HG03139 (cell line): ENCODE results near the gene LPCAT3.

Experiments used
- ATAC-seq: cut with Tn5 transposase; IDR thresholded peaks from one replicate; pipeline ENCODE4 v1.9.1; 2021; ENCODE audit not compliant: unreplicated experiment

LPCAT3 gene

DNA sequence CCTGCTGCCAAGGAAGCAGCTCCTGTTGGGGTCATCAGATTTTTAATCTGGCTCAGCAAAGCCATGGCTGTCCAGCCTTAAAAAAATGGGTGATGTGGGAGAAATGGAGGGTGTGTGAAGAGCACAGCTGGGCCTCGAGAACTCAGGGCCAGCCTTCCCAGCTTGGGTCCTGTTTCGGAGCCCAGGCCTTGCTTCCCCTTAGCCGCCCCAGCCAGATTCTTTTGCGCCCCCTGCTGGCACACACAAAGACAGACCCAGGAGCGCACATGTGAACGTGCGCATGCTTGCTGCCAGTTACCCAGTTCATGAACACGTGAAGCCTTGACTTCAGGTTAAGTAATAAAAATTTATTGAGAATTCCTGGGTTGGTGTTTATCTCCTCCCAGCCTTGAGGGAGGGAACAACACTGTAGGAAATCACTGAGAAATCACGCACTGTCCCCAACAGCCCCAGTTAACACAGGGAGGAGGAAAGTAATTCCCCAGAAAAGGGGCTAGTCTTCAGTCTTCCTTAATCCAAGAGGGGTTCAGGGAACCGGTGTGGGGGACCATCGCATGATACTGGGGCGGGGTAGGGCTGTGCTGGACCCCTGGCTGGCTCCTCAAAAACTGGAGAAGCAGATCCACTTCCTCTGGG lies 53.1 kb downstream of the LPCAT3 start:
- ATAC-seq, result peak; percentile 37

DNA sequence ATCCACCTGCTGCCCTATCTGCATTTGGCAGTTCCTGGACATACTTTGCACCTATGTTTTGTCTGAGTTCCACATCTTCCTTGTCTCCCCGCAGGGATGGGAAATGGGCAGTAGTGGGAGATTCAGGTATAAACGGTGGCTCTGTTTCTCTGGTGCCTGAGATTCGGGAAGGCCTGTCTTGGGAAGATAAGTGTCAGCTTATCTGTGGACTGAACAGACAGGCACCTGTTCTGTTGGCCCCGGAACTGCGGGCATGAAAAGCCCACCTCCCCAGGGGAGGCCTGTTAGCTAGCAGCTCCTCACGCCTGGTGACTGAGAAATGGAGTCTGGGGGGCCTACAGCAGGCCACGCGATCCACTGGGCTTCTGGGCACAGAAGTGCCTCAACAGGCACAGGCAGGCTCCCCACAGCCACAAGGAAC lies 53.7 kb downstream of the LPCAT3 start:
- no peak for ATAC-seq

DNA sequence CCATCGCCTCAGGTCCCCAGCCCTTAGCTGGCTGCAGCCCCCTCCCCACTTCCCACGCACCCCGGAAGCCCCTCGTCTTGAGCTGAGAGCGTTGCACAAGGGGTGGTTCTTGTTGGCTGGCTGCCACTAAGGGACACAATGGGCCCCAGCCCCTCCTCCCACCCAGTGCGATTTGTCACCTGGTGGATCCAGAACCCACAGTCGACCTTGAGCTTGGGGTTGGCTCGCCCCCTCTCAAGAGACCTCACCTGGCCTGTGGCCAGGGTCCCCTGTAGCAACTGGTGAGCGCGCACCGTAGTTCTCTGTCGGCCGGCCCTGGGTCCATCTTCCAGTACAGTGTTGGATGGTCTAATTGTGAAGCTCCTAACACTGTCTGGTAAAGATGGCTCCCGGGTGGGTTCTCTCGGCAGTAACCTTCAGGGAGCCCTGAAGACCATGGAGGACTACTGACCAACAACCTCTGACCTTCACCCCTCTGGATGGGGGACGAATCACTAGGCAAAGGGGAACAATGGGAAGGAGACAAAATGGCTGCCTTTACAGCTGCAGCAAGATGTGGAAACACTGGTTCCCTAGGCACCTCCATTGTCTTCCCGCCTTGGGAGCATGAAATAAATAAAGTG lies 54.4 kb downstream of the LPCAT3 start:
- no peak for ATAC-seq

DNA sequence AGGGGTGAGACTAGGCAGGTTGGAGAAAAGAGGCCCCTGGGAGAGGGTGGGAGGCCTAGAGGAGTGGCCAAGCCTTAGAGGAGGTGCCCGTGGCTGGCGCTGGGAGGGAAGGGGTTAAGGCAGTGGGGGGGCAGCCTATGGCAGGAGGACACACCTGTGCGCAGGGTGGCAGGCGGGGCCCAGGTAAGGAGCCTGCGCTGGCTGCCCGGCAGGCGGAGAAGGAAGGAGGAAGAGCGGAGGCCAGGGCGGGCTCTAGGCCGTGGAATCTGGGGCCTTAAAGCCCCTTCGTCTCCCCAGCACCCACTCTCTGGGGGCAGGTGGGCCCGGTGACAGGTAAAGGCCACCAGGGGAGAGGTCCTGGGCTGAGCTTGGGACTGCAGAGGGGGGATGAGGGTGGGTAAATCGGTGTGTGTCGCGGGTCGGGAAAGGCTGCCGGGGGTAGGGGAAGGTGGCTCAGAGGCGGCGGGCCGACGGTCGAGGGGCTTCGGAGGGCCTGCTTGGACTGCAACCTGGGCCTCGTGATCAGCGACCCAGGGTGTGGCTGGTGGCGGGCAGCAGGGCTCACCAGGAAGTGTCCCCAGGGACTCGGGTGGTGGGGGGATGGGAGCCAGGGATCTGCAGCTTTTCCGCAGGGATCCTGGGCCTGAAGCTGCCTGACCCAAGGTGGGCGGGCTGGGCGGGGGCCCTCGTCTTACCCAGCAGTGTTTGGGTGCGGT lies 55.1 kb downstream of the LPCAT3 start:
- ATAC-seq, result no peak

DNA sequence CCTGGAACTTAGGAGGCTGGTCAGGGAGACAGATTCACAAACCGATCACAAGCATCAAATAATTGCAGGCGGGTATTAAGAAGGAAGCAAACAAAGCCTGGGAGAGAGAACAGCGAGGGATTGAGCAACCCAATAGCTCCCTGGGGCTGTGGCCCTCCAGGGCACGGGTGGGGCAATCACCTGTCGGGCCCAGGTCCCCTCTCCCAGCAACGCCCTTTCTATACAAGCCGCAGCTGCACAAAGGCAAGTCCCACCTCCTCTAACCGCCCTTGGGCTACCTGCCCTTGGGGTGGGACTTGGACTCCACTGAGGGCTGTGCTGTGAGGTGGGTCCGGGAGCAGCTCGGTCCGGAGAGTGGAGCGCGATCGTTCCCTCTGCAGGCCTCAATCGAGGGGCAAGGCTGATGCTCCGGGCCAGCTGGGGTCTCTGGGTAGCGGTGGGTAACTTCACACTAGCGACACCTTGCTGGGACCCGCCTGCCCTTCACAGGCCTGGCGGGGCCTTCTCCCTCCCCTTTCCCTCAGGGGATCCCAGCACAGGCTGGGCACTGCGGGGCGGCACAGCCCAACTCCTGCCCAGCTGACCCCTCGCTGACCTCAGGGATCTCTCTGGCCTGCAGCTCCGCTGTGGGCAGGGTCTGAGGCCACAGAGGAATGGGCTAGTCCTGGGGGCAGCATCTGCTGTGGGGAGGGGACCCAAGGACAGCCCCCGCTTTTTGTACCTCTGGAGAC lies 55.8 kb downstream of the LPCAT3 start:
- ATAC-seq, result no peak

DNA sequence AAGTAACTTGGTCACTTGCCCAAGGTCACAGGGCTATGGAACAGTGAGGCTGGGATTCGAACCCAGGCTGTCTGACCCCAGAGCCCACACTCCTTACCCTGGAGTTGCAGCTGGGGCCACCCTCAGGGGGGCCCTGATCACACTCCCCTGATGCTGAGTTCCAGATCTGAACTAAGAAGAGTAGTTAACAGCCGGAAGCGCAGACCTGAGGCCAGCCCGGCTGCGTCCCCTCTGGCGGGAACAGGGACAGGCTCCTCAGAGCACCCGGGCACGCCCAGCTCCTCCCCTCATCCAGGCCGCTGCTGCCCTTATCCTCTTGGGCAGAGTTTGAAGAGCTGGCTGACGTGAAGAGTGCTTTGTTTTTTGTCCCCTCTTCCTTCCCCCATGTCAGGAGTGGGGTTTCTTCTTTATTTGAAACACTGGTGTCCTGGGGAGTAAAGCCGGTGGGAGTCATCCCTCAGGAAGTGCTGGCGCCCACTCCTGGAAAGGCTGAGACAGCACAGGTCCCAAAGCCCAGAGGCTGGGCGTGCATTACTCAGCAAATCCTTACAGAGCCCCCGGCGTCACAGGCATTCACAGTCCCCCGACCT lies 56.5 kb downstream of the LPCAT3 start:
- no peak for ATAC-seq

DNA sequence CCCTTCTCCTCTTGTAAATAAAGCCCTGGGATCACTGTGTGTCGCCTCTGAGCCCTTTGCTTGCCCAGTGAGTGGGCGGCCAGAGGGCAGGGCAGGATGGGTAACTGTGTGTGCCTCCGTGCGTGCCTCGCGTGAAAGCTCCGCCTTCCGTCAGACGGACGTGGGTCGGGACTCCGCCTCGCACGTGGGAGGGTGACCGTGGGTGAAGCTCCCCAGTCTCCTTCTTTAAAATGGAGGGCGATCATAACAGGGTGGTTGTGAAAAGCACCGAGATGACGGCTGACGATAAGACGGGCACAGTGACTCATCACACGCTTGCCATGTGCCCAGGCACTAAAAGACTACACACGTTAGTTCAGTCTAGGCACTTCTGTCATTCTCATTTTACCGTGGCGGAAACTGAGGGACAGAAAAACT lies 57.0 kb downstream of the LPCAT3 start:
- no peak for ATAC-seq

DNA sequence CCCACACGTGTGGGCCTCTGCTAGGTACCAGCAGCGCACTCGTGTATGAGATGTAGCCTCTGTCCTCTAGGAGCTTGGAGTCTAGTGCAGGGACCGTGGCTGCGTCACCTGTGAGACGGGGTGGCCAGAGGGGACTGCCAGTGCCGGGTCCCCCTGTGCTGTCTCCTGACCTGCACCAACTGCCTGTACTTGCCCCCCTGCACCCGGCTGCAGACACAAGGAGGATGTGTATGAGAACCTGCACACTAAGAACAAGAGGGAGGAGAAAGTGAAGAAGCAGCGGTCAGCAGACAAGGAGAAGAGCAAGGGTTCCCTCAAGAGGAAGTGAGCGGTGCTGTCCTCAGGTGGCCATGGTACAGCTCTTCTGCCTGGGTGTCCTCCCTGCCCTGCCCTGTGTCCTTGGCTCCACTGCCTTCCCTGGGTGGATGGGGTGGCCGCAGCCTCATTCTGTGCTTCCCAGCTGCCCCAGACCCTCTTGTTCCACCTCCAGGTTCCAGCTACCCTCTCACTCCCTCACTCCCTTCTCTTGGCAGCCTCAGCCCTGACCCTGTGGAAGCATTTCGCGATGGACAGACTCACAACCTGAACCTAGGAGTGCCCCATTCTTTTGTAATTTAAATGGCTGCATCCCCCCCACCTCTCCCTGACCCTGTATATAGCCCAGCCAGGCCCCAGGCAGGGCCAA lies 57.5 kb downstream of the LPCAT3 start:
- no peak for ATAC-seq

DNA sequence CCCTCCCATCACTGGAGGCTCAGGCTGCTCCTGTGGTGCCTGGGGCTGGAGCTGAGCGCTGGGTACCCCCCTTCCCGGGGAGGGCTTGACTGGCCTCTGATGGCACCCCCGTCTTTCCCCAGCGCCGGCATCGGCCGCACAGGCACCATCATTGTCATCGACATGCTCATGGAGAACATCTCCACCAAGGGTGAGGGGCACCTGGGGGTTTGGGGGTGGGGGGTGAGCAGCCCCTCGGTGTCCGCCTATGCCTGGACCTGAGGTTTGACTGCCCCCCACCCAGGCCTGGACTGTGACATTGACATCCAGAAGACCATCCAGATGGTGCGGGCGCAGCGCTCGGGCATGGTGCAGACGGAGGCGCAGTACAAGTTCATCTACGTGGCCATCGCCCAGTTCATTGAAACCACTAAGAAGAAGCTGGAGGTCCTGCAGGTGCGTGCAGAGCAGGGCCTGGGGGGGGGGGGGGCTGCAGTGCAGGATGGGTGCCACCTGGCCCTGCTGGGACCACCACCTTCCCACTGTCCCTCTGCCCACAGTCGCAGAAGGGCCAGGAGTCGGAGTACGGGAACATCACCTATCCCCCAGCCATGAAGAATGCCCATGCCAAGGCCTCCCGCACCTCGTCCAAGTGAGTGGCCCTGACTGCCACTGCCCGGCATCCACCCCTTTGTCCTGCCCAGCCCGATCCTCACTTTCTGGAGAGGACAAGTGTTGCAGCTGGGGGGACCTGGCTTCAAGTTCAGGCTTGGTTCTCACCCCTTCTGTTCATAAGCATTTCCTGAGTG lies 58.3 kb downstream of the LPCAT3 start:
- ATAC-seq, result no peak

DNA sequence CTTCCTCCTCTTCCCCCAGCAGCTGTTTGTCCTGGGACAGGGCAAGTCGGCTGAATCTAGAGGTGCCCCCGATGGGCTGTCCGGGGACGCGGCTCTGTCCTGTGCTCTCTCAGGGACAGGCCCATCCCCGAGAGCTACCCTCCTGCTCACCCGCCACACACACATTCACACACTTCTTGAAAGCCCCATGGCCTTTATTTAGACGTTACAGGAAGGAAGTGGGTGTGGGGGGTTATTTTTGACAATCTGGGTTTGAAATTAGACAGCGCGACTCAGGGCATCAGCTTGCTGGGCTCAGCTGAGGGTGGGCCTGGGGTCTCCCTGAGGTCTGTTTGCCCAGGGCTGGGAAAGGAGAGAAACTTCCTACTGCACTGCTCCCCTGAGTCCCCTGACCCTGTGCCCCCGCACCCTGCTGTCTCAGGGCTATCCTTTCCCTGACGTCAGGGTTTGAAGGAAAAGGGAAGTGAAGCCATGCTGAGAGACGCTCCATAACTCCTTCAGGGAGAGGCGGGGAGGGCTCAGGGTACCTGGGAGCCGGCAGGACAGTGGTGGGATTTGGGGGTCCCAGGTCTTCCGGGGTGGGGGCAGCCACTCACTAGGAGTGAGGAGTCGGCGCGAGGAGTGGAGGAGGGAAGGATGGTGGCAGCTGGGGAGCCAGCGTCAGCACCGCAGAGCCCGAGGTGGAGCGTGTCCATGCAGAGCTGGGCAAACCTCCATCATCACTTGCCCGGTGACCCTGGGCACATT lies 59.0 kb downstream of the LPCAT3 start:
- peak; percentile 44 for ATAC-seq

DNA sequence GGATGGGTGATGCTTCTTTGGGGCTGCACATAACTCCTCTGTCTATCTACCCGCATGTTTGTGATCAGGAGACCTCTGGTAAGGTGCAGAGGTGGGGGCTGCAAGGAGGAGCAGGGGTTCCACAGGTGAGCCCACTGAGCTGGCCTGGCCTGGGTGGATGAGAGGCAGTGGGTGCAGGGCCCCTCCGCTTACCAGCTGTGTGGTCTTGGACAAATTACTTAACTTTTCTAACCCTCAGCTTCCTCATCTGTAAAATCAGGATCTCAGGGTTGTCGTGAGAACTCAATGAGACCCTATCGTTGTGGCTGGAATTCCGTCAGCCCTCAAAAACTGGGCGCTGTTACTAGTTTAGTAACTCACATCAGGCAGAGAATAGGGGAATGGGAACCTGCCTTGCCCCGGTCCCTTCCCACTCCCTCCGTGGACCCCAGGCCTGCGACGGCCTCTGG lies 59.6 kb downstream of the LPCAT3 start:
- no peak for ATAC-seq

DNA sequence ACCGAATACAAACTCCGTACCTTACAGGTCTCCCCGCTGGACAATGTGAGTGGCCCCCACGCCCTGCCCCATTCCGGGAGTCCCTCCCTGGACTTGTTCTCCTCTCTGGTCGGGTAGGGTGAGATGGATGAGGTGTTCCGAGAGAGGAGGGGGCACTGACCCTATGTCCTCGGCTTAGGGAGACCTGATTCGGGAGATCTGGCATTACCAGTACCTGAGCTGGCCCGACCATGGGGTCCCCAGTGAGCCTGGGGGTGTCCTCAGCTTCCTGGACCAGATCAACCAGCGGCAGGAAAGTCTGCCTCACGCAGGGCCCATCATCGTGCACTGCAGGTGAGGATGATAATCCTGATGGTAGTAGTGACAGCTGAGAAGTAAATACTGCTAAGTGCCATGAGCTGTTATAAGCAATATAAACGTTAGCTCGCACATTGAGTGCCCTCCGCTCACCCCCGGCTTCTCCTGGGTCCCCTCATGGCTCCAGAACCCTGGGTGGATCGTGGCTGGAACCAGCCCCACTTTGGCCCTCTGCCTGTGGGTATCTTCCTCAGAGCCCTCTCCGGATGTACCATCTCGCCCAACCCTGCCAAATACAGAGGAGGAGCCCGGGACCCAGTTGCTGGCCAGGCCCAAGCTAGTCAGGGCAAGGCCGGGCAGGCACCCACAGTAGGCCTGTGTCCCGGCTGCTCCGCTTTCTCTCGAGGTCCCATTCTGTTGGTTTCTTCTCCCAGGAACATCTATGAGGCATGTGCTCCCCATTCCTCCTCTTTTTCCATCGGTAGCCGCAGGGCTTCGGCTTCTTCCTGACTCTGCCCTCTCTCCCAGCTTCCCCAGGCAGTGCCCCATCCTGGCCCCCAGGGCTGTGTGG lies 60.3 kb downstream of the LPCAT3 start:
- ATAC-seq, result no peak

DNA sequence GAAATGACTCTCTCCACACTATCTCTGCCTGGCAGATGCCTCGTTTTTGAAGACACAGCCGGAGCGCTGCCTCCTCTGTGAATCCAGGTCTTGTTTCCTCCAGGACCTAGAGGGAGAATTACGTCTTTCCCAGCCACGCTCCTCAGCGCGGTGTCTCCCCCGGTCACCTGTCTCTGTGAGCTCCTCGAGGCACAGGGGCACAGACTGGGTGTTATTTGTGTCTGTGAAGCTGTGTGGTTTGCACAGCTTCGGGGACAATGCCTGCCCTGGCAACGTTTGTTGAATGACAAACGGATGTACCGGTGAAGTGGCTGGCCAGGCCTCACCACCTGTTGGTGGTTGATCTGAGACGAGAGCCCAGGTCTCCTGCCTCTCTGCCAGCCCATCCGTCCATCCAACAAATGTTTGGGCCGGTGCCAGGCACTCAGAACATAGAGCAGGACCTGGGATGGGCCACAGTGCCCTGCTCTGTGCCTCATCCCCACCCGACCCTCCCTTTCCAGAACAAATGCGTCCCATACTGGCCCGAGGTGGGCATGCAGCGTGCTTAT lies 61.0 kb downstream of the LPCAT3 start:
- no peak for ATAC-seq

DNA sequence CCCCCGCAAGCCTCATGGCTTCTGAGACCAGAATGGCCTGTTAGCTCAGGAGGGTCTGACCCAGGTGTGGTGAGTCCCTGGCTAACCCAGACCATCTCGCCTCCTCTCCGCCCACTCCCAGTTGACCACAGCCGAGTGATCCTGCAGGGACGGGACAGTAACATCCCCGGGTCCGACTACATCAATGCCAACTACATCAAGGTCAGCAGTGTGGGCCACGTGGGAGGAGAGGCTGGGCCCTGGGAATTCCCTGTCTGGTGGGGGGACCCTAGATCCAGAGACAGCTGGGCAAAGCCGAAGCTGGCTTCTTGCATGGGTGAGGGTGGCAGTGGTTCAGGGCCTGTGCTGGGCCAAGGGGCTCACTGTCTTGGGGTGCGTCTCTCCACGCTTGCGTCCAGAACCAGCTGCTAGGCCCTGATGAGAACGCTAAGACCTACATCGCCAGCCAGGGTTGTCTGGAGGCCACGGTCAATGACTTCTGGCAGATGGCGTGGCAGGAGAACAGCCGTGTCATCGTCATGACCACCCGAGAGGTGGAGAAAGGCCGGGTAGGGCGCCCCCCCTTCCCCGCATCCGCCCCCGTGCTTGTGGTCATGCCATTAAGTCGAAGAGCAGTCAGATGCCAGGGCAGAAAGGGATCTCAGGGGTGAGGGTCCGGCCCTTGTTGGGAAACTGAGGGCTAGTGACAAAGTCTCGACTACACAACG lies 62.1 kb downstream of the LPCAT3 start:
- ATAC-seq, result no peak

DNA sequence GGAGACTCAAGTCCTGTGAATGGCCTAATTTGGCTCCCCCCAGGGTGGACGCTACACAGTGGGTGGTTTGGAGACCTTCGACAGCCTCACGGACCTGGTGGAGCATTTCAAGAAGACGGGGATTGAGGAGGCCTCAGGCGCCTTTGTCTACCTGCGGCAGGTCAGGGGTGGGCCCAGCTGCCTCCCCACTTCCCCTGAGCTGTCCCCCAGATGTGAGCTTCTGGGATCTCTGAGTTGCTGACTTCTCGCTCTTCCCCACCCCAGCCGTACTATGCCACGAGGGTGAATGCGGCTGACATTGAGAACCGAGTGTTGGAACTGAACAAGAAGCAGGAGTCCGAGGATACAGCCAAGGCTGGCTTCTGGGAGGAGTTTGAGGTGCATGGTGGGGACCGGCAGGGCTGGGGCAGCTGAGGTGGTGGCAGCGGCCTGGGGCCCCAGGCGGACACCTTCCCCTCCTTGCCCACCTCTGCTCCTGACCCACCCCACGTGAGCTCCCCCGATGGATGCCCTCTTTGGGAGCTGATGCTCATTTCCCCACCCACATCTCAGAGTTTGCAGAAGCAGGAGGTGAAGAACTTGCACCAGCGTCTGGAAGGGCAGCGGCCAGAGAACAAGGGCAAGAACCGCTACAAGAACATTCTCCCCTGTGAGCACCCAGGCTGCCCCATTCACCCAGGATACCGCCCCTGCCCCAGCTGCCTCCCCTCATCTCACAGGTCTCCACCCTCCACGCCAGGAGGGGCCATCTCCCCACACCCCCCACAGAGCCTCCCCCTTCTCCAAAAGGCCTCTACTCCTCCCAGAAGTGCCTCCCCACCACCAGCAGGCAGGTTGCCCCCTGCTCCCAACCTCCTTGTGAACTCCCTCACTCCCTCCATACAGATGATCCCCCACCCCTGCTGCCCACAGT lies 62.9 kb downstream of the LPCAT3 start:
- ATAC-seq, result no peak
